GM12878 (cell line): ENCODE data around the gene MAMLD1. TPM values are rescaled to one million over a fixed set of nuclear protein-coding genes. Genes with fewer than 3 reads are reported as not detected.

Experiments
- ATAC-seq: fragments of 200-7000 bp; cut with Tn5 transposase; 3 replicates; pipeline ENCODE4 v1.9.1; 2020; ENCODE audit warnings: mild to moderate bottlenecking, moderate library complexity
- BruUV-seq: library from RNA; stranded (reverse); fragments of 400-500 nt; replicated peaks from 2 replicates; lab custom pipeline; 2021; lab: Mats Ljungman, UMichigan
- CTCF ChIA-PET: fragments of 300-600 bp; sonication (Branson Sonifier 250); formaldehyde crosslinking; extraction: SDS; loops from one replicate; lab custom pipeline; 2021; ENCODE audit warnings: inconsistent platforms; lab: Yijun Ruan, JAX
- POLR2A ChIA-PET: fragments of 350-600 bp; formaldehyde crosslinking; extraction: SDS; loops from one replicate; lab custom pipeline; 2021; ENCODE audit warnings: inconsistent platforms; lab: Charles Lee
- RAD21 ChIA-PET: fragments of 300-600 bp; sonication (Branson Sonifier 250); formaldehyde crosslinking; loops from one replicate; lab custom pipeline; 2023; ENCODE audit warnings: antibody characterized with exemption; ENCODE audit not compliant: unreplicated experiment; lab: Charles Lee
- SMC1A ChIA-PET: fragments of 300-600 bp; sonication (Branson Sonifier 250); formaldehyde crosslinking; loops from one replicate; lab custom pipeline; 2023; ENCODE audit not compliant: unreplicated experiment, uncharacterized antibody; lab: Charles Lee
- DNase-seq: peaks from one replicate; pipeline ENCODE4 v3.0.0-alpha.2; 2011; ENCODE audit warnings: low read depth, low spot score
- FAIRE-seq: peaks from 3 replicates; lab custom pipeline; 2011; peaks lifted over from hg19 to GRCh38; lab: Jason Lieb, UNC
- H2AFZ ChIP-seq: 2 replicates; pipeline ENCODE4 v1.6.0; 2011; ENCODE audit warnings: low read depth, low read length, control low read depth; ENCODE audit not compliant: control insufficient read depth
- H3K27ac ChIP-seq: 2 replicates; pipeline ENCODE4 v1.5.1; 2011; ENCODE audit warnings: control low read depth; ENCODE audit not compliant: control insufficient read depth, insufficient read depth
- H3K27me3 ChIP-seq, 2 experiments: replicated peaks in 1 of 2; 2 replicates each; pipeline versions ENCODE4 v1.6.0 to v1.6.1; 2011; ENCODE audit warnings: low read length in 1 of 2; ENCODE audit not compliant: control insufficient read depth in 2 of 2, insufficient read depth in 2 of 2
- H3K36me3 ChIP-seq, 2 experiments: 2 replicates each; pipeline ENCODE4 v1.5.1; 2011; ENCODE audit warnings: low read length in 1 of 2; ENCODE audit not compliant: control insufficient read depth in 2 of 2, insufficient read depth in 2 of 2
- H3K4me1 ChIP-seq: 2 replicates; pipeline ENCODE4 v1.6.1; 2011; ENCODE audit warnings: mild to moderate bottlenecking, low read length, moderate library complexity, mixed read lengths; ENCODE audit not compliant: control insufficient read depth, insufficient read depth
- H3K4me2 ChIP-seq: 2 replicates; pipeline ENCODE4 v1.6.0; 2011; ENCODE audit warnings: control low read depth; ENCODE audit not compliant: control insufficient read depth, insufficient read depth
- H3K4me3 ChIP-seq: fragments of 200-600 bp; sonication (generic); 2 replicates; pipeline ENCODE4 v1.5.1; 2016
- H3K79me2 ChIP-seq: 2 replicates; pipeline ENCODE4 v1.6.0; 2011; ENCODE audit warnings: low read length; ENCODE audit not compliant: control insufficient read depth, insufficient read depth
- H3K9ac ChIP-seq: 2 replicates; pipeline ENCODE4 v1.8.0; 2011; ENCODE audit warnings: low read length, control low read depth, mixed read lengths; ENCODE audit not compliant: control insufficient read depth, insufficient read depth
- H3K9me3 ChIP-seq: replicated peaks from 3 replicates; pipeline ENCODE4 v1.5.1; 2011; ENCODE audit warnings: mild to moderate bottlenecking, low read length; ENCODE audit not compliant: control insufficient read depth, insufficient read depth
- H4K20me1 ChIP-seq: 2 replicates; pipeline ENCODE4 v1.6.0; 2011; ENCODE audit not compliant: control insufficient read depth, insufficient read depth
- BCL11A ChIP-seq: IDR thresholded peaks from 2 replicates; pipeline ENCODE4 v1.6.1; 2011; ENCODE audit warnings: low read depth, low read length
- E2F8 ChIP-seq: fragments of 450-650 bp; IDR thresholded peaks from 2 replicates; pipeline ENCODE4 v1.6.1; 2018; ENCODE audit warnings: mild to moderate bottlenecking, low read depth, moderate library complexity; ENCODE audit not compliant: partially characterized antibody
- MTA2 ChIP-seq: fragments of 450-650 bp; IDR thresholded peaks from 2 replicates; pipeline ENCODE4 v1.6.1; 2016; ENCODE audit warnings: low read depth, mild to moderate bottlenecking, moderate library complexity
- MYC ChIP-seq: IDR thresholded peaks from 2 replicates; pipeline ENCODE4 v1.6.1; 2011; ENCODE audit warnings: mild to moderate bottlenecking, low read length, moderate library complexity, inconsistent platforms; ENCODE audit not compliant: insufficient read depth, insufficient replicate concordance, insufficient read length, severe bottlenecking
- PKNOX1 ChIP-seq: fragments of 450-650 bp; IDR thresholded peaks from 2 replicates; pipeline ENCODE4 v1.6.1; 2016; ENCODE audit warnings: mild to moderate bottlenecking
- RFX5 ChIP-seq: IDR thresholded peaks from 2 replicates; pipeline ENCODE4 v1.6.1; 2011; ENCODE audit warnings: low read depth, low read length, improper control_type of control experiment
- SREBF2 ChIP-seq: IDR thresholded peaks from 2 replicates; pipeline ENCODE4 v1.6.1; 2012; ENCODE audit warnings: mild to moderate bottlenecking, low read length
- TCF12 ChIP-seq: IDR thresholded peaks from 2 replicates; pipeline ENCODE4 v1.6.1; 2011; ENCODE audit warnings: low read depth, mild to moderate bottlenecking, low read length
- YBX1 ChIP-seq: fragments of 450-650 bp; IDR thresholded peaks from 2 replicates; pipeline ENCODE4 v1.6.1; 2016; ENCODE audit warnings: antibody characterized with exemption
- ZNF24 ChIP-seq: fragments of 450-650 bp; IDR thresholded peaks from 2 replicates; pipeline ENCODE4 v1.6.1; 2017; ENCODE audit warnings: antibody characterized with exemption, mild to moderate bottlenecking
- ZZZ3 ChIP-seq: IDR thresholded peaks from 2 replicates; pipeline ENCODE4 v1.6.1; 2011; ENCODE audit warnings: low read depth; ENCODE audit not compliant: control insufficient read depth, insufficient read length
- WGBS: methylation state at CpG from one replicate; pipeline ENCODE4 v1.1.6; 2016; ENCODE audit warnings: low lambda C conversion rate; ENCODE audit not compliant: insufficient replicate concordance, insufficient coverage; ENCODE audit errors: missing lambda C conversion rate; 5-methylcytosine and 5-hydroxymethylcytosine counted together
- in situ Hi-C: fragments of 300-500 bp; cut with MboI; formaldehyde crosslinking; loops from 9 replicates; pipeline ENCODE4 v1.14.3; 2018; ENCODE audit warnings: mixed read lengths
- intact Hi-C: fragments of 100-400 bp; cut with micrococcal nuclease; formaldehyde crosslinking; loops from one replicate; pipeline ENCODE4 v1.14.2; 2022; ENCODE audit not compliant: unreplicated experiment
- polyA plus RNA-seq, 11 experiments: library from polyadenylated mRNA; depleted of rRNA in 4 of 11; unstranded in 6 of 11; stranded (reverse) in 5 of 11; fragments of >200 nt; fragmentation: Nextera tagmentation in 4 of 11; fragmentation: Illumina TruSeq in 1 of 11; extraction: Ambion mirVana in 4 of 11; extraction: Trizol in 1 of 11; gene quantifications; 1 replicate in 1 of 11; 2 replicates in 10 of 11; pipeline versions ENCODE4 v1.2.1 to v1.2.3, GENCODE V29; 2011 to 2016; ENCODE audit warnings: inconsistent platforms in 2 of 11, missing spikeins in 2 of 11, low read depth in 1 of 11
- total RNA-seq, 4 experiments: library from RNA; depleted of rRNA in 3 of 4; stranded (reverse); fragments of >200 nt in 3 of 4; fragmentation: Illumina TruSeq in 1 of 4; extraction: Trizol in 1 of 4; gene quantifications; 2 replicates each; pipeline versions ENCODE4 v1.2.1 to v1.2.3, GENCODE V29; 2013 to 2021

MAMLD1 gene
- total and polyA plus RNA-seq, 10 of the 15 experiments (the other 5 are each of a cell fraction or from before 2014, with no cell fraction given), result 0.03 to 0.05 TPM; not detected in 8

- intact Hi-C loops (no loop called here), in situ Hi-C loops (no loop called here)
- 37% methylated on average over 2 of the region's 2 CpGs for WGBS
- no peaks in the 10 kb centered on the region; a peak in 1 of 4 replicates for H3K27me3 ChIP-seq
- SMC1A ChIA-PET, result no interaction called here
- no peak overlapping the region for H3K4me3 ChIP-seq
- H4K20me1 ChIP-seq, result no peaks in the 10 kb centered on the region
- no peaks in the 10 kb centered on the region for H3K9me3 ChIP-seq
- no peaks in the 10 kb centered on the region for H3K36me3 ChIP-seq
- no peaks in the 10 kb centered on the region for H3K4me1 ChIP-seq
- FAIRE-seq (no peak), ATAC-seq (no peak), DNase-seq (no peak)
- H3K79me2 ChIP-seq, result no peaks in the 10 kb centered on the region
- BruUV-seq, result no TSS peak
- RAD21 ChIA-PET, result no interaction called here
- no peak overlapping the region for H2AFZ ChIP-seq
- no peak overlapping the region for H3K27ac ChIP-seq
- CTCF ChIA-PET, result no interaction called here
- H3K9ac ChIP-seq, result no peak overlapping the region
- POLR2A ChIA-PET, result no interaction called here
- TF ChIP-seq PKNOX1 (no peak), RFX5 (no peak), E2F8 (no peak), SREBF2 (no peak), ZNF24 (no peak), MYC (no peak), TCF12 (no peak), BCL11A (no peak), YBX1 (no peak), MTA2 (no peak), ZZZ3 (no peak)
- no peak overlapping the region for H3K4me2 ChIP-seq
Measured at GRCh38 chrX:150332023-150332422, 31.1 kb upstream of the MAMLD1 start.
